ENCODE data around the gene PLA2G4D. TPM values are rescaled to one million over a fixed set of nuclear protein-coding genes. Genes with fewer than 3 reads are reported as not detected.

PLA2G4D gene
- total RNA-seq, 1 donor from 2014 or later, result not detected

- peaks cover 11% of the 10 kb centered on the region for H3K4me1 Mint-ChIP-seq (ENCODE audit: low read depth, unreplicated experiment)
- no peaks in the 10 kb centered on the region for H3K36me3 Mint-ChIP-seq (ENCODE audit: unreplicated experiment)
- H3K9me3 Mint-ChIP-seq (ENCODE audit: unreplicated experiment), result peaks cover 6% of the 10 kb centered on the region
- no peaks in the 10 kb centered on the region for H3K27me3 Mint-ChIP-seq (ENCODE audit: unreplicated experiment)
- no peak overlapping the region for H3K27ac Mint-ChIP-seq (ENCODE audit: unreplicated experiment)
- H3K4me3 Mint-ChIP-seq (ENCODE audit: unreplicated experiment), result no peak overlapping the region
- no peak for DNase-seq
- no peak for TF ChIP-seq CTCF (IDR thresholded peaks at IDR 0.05; ENCODE audit: partially characterized antibody, unreplicated experiment)
Observed at GRCh38 chr15:42090370-42090769, 4.0 kb downstream of the PLA2G4D start.

- TF ChIP-seq CTCF (IDR thresholded peaks at IDR 0.05; ENCODE audit: partially characterized antibody, unreplicated experiment), result no peak
- Mint-ChIP-seq H3K4me3 (ENCODE audit: unreplicated experiment) (no peak overlapping the region), H3K4me1 (ENCODE audit: low read depth, unreplicated experiment) (peaks cover 11% of the 10 kb centered on the region), H3K27me3 (ENCODE audit: unreplicated experiment) (no peaks in the 10 kb centered on the region), H3K27ac (ENCODE audit: unreplicated experiment) (no peak overlapping the region), H3K9me3 (ENCODE audit: unreplicated experiment) (peaks cover 6% of the 10 kb centered on the region), H3K36me3 (ENCODE audit: unreplicated experiment) (no peaks in the 10 kb centered on the region)
- DNase-seq, result no peak
Observed at GRCh38 chr15:42089942-42090341, 4.4 kb downstream of the PLA2G4D start.

GRCh38 chr15:42088801-42089640, 5.3 kb downstream of the PLA2G4D start:
- DNase-seq, result no peak
- Mint-ChIP-seq H3K27me3 (ENCODE audit: unreplicated experiment) (no peaks in the 10 kb centered on the region), H3K4me1 (ENCODE audit: low read depth, unreplicated experiment) (peaks cover 11% of the 10 kb centered on the region), H3K4me3 (ENCODE audit: unreplicated experiment) (no peak overlapping the region), H3K36me3 (ENCODE audit: unreplicated experiment) (no peaks in the 10 kb centered on the region), H3K9me3 (ENCODE audit: unreplicated experiment) (peaks cover 6% of the 10 kb centered on the region), H3K27ac (ENCODE audit: unreplicated experiment) (no peak overlapping the region)
- TF ChIP-seq CTCF (IDR thresholded peaks at IDR 0.05; ENCODE audit: partially characterized antibody, unreplicated experiment), result no peak

GRCh38 chr15:42087926-42088800, 6.2 kb downstream of the PLA2G4D start:
- Mint-ChIP-seq H3K36me3 (ENCODE audit: unreplicated experiment) (no peaks in the 10 kb centered on the region), H3K9me3 (ENCODE audit: unreplicated experiment) (peaks cover 6% of the 10 kb centered on the region), H3K27ac (ENCODE audit: unreplicated experiment) (no peak overlapping the region), H3K4me3 (ENCODE audit: unreplicated experiment) (no peak overlapping the region), H3K27me3 (ENCODE audit: unreplicated experiment) (no peaks in the 10 kb centered on the region), H3K4me1 (ENCODE audit: low read depth, unreplicated experiment) (peaks cover 11% of the 10 kb centered on the region)
- DNase-seq, result no peak
- no peak for TF ChIP-seq CTCF (IDR thresholded peaks at IDR 0.05; ENCODE audit: partially characterized antibody, unreplicated experiment)
